Gastroesophageal sphincter (tissue), 3 donors: ENCODE results near the gene YIPF5.

Source experiments
- CTCF ChIP-seq, 4 experiments: fragments of 200-600 bp in 2 of 4; fragments of 450-650 bp in 2 of 4; sonication (generic) in 1 of 4; IDR thresholded peaks; one replicate each; pipeline ENCODE4 v1.5.1; 2017 to 2019; ENCODE audit warnings: antibody characterized with exemption in 4 of 4, mild to moderate bottlenecking in 2 of 4, moderate library complexity in 2 of 4
- EP300 ChIP-seq: sonication (generic); formaldehyde crosslinking; IDR thresholded peaks from one replicate; pipeline ENCODE4 v1.6.1; 2017; ENCODE audit warnings: antibody characterized with exemption, mild to moderate bottlenecking
- POLR2A ChIP-seq, 2 donors: fragments of 450-650 bp; IDR thresholded peaks; one replicate each; pipeline ENCODE4 v1.6.1; 2017; ENCODE audit warnings: antibody characterized with exemption in 2 of 2, mild to moderate bottlenecking in 2 of 2, moderate library complexity in 1 of 2
- POLR2AphosphoS5 ChIP-seq: sonication (generic); formaldehyde crosslinking; IDR thresholded peaks from one replicate; pipeline ENCODE4 v1.6.1; 2017; ENCODE audit warnings: antibody characterized with exemption

- TF ChIP-seq POLR2A (IDR thresholded peaks at IDR 0.05) (no peak), CTCF (IDR thresholded peaks at IDR 0.05) (no peak), POLR2AphosphoS5 (no peak), EP300 (no peak)
Observed at GRCh38 chr5:144195448-144195847, 25.0 kb upstream of the YIPF5 start.
